Erythroblast (primary cell): ENCODE data around the gene C1RL.

Source experiments
- DNase-seq, 2 experiments: peaks; one replicate each; lab custom pipeline; 2025; lab: John Stamatoyannopoulos, UW
- GATA1 ChIP-seq: IDR thresholded peaks from 2 replicates; pipeline ENCODE4 v1.6.1; 2011; ENCODE audit warnings: low read depth, mild to moderate bottlenecking, control low read depth, low read length, moderate library complexity
- POLR2A ChIP-seq: IDR thresholded peaks from 2 replicates; pipeline ENCODE4 v1.6.1; 2011; ENCODE audit warnings: mild to moderate bottlenecking, low read length

C1RL gene

GRCh38 chr12:7129872-7130691, 21.1 kb upstream of the C1RL start, which contains the start of gene CLSTN3:
Gene CLSTN3, plus strand, starts transcription at chr12:7130371. Its CDS starts 278 bp downstream, at chr12:7130649.
- TF ChIP-seq GATA1 (no peak), POLR2A (no peak)
- DNase-seq: peak; percentile 80 to 85

GRCh38 chr12:7129287-7129871, 20.4 kb upstream of the C1RL start:
- TF ChIP-seq POLR2A (no peak), GATA1 (no peak)
- no peak for DNase-seq

GRCh38 chr12:7128681-7129286, 19.8 kb upstream of the C1RL start, which contains the start of gene RBP5:
Gene RBP5, minus strand, starts transcription at chr12:7128889. Its CDS starts 114 bp downstream, at chr12:7128775.
- DNase-seq: peak in 1 of 2 experiments; percentile 12
- TF ChIP-seq POLR2A (no peak), GATA1 (no peak)

- DNase-seq: no peak
- no peak for TF ChIP-seq POLR2A
- no peak for TF ChIP-seq GATA1
Measured at GRCh38 chr12:7127916-7128626, 19.1 kb upstream of the C1RL start.

- DNase-seq: peak; percentile 18 to 47
- TF ChIP-seq GATA1: no peak
- TF ChIP-seq POLR2A: no peak
Measured at GRCh38 chr12:7125632-7126227, 16.7 kb upstream of the C1RL start.

GRCh38 chr12:7123806-7124522, 14.9 kb upstream of the C1RL start:
- DNase-seq: peak; percentile 21 to 31
- TF ChIP-seq GATA1: no peak
- no peak for TF ChIP-seq POLR2A

- DNase-seq: peak; percentile 85 to 92
- TF ChIP-seq POLR2A (no peak), GATA1 (no peak)
Measured at GRCh38 chr12:7122811-7123769, 14.1 kb upstream of the C1RL start.

GRCh38 chr12:7121324-7121723, 12.3 kb upstream of the C1RL start:
- DNase-seq: no peak
- no peak for TF ChIP-seq POLR2A
- TF ChIP-seq GATA1: no peak

GRCh38 chr12:7120166-7120565, 11.2 kb upstream of the C1RL start:
- TF ChIP-seq GATA1 (no peak), POLR2A (no peak)
- no peak for DNase-seq

GRCh38 chr12:7118881-7119280, 9.9 kb upstream of the C1RL start:
- no peak for DNase-seq
- no peak for TF ChIP-seq POLR2A
- TF ChIP-seq GATA1: no peak

GRCh38 chr12:7117670-7118069, 8.7 kb upstream of the C1RL start:
- TF ChIP-seq POLR2A: no peak
- no peak for TF ChIP-seq GATA1
- DNase-seq: no peak

- TF ChIP-seq POLR2A (no peak), GATA1 (no peak)
- no peak for DNase-seq
Measured at GRCh38 chr12:7116916-7117315, 7.9 kb upstream of the C1RL start.
